WERI-Rb-1 (cell line): Measurements from ENCODE around the gene CERS2.
"Not testable (repeated sequence)": the region's sequence is repeated elsewhere in the genome, so short reads cannot be mapped to it uniquely, and the experiment has no call there.

Experiments used
- DNase-seq: peaks from one replicate; pipeline ENCODE4 v3.0.0-alpha.2; 2020
- H3K27ac ChIP-seq: fragments of 250-450 bp; sonication (Bioruptor Pico); 2 replicates; pipeline ENCODE4 v1.5.1; 2020; ENCODE audit warnings: mild to moderate bottlenecking, moderate library complexity
- H3K27me3 ChIP-seq: fragments of 250-450 bp; sonication (Bioruptor Pico); 2 replicates; pipeline ENCODE4 v1.5.1; 2021; ENCODE audit warnings: mild to moderate bottlenecking, low read depth, moderate library complexity; ENCODE audit not compliant: insufficient read depth, severe bottlenecking
- H3K36me3 ChIP-seq: fragments of 250-450 bp; sonication (Bioruptor Pico); 2 replicates; pipeline ENCODE4 v1.5.1; 2020; ENCODE audit warnings: mild to moderate bottlenecking, moderate library complexity
- H3K4me3 ChIP-seq: 2 replicates; pipeline ENCODE4 v1.5.1; 2011; ENCODE audit warnings: low read depth, mild to moderate bottlenecking, control low read depth, low read length
- H3K9me3 ChIP-seq: fragments of 250-450 bp; sonication (Bioruptor Pico); 2 replicates; pipeline ENCODE4 v1.5.1; 2021; ENCODE audit warnings: mild to moderate bottlenecking, moderate library complexity; ENCODE audit not compliant: severe bottlenecking
- CTCF ChIP-seq: IDR thresholded peaks from 2 replicates; pipeline ENCODE4 v1.5.1; 2011; ENCODE audit warnings: low read depth, mild to moderate bottlenecking, control low read depth, inconsistent platforms, low read length

The CERS2 gene

GRCh38 chr1:150954708-150955107, 19.9 kb downstream of the CERS2 start:
- H3K36me3 ChIP-seq = peaks cover 94% of the 10 kb centered on the region
- no peak for TF ChIP-seq CTCF
- H3K27ac ChIP-seq = no peak overlapping the region; the same call in 1 of the 2 replicates
- H3K27me3 ChIP-seq = no peaks in the 10 kb centered on the region
- no peaks in the 10 kb centered on the region for H3K9me3 ChIP-seq
- H3K4me3 ChIP-seq = no peak overlapping the region
- peak; percentile 12 for DNase-seq

- no peaks in the 10 kb centered on the region for H3K27me3 ChIP-seq
- DNase-seq = no peak
- no peak overlapping the region for H3K4me3 ChIP-seq
- H3K27ac ChIP-seq = no peak overlapping the region
- H3K36me3 ChIP-seq = peaks cover 100% of the 10 kb centered on the region
- H3K9me3 ChIP-seq = no peaks in the 10 kb centered on the region
- no peak for TF ChIP-seq CTCF
Observed at GRCh38 chr1:150944856-150945255, 29.8 kb downstream of the CERS2 start.

- H3K4me3 ChIP-seq = no peak overlapping the region
- peaks cover 5% of the 10 kb centered on the region for H3K9me3 ChIP-seq
- no peaks in the 10 kb centered on the region for H3K27me3 ChIP-seq
- H3K27ac ChIP-seq = no peak overlapping the region
- TF ChIP-seq CTCF = no peak
- DNase-seq = no peak
- H3K36me3 ChIP-seq = peaks cover 93% of the 10 kb centered on the region
Observed at GRCh38 chr1:150931773-150932172, 42.9 kb downstream of the CERS2 start.

GRCh38 chr1:150928775-150929174, 45.9 kb downstream of the CERS2 start:
- not testable (repeated sequence) for H3K27ac ChIP-seq, H3K27me3 ChIP-seq, H3K4me3 ChIP-seq, H3K9me3 ChIP-seq, DNase-seq
- H3K36me3 ChIP-seq = peaks cover 63% of the 10 kb centered on the region

- no peak for TF ChIP-seq CTCF
- DNase-seq = no peak
- no peak overlapping the region for H3K27ac ChIP-seq
- H3K4me3 ChIP-seq = no peak overlapping the region
- peaks cover 60% of the 10 kb centered on the region for H3K36me3 ChIP-seq
- H3K27me3 ChIP-seq = no peaks in the 10 kb centered on the region
- H3K9me3 ChIP-seq = peaks cover 5% of the 10 kb centered on the region
Observed at GRCh38 chr1:150928286-150928685, 46.3 kb downstream of the CERS2 start.

- Histone ChIP-seq H3K27me3 (no peaks in the 10 kb centered on the region), H3K27ac (no peak overlapping the region), H3K9me3 (peaks cover 5% of the 10 kb centered on the region), H3K4me3 (no peak overlapping the region), H3K36me3 (peaks cover 53% of the 10 kb centered on the region)
- TF ChIP-seq CTCF = no peak
- no peak for DNase-seq
Observed at GRCh38 chr1:150927624-150928023, 47.0 kb downstream of the CERS2 start.
